ENCODE data around the gene CRYBB3. TPM values are rescaled to one million over a fixed set of nuclear protein-coding genes. Genes with fewer than 3 reads are reported as not detected.

CRYBB3 gene
- total and polyA plus RNA-seq, 9 of the 15 experiments (the other 6 are each of a cell fraction or from before 2014, with no cell fraction given) = not detected

GRCh38 chr22:25221790-25222189 is 22.1 kb downstream of the CRYBB3 start:
- Histone ChIP-seq H3K9me1 (ENCODE audit: control insufficient read depth, insufficient read depth, low read length) (no peaks in the 10 kb centered on the region), H3K27ac (ENCODE audit: extremely low read depth, low read depth, low read length) (no peak overlapping the region), H3K27me3 (ENCODE audit: control insufficient read depth in 2 of 2, insufficient read depth in 2 of 2, low read length in 2 of 2) (peaks cover 0 to 5% of the 10 kb centered on the region in 2 experiments; a peak in 2 of 5 replicates), H3K4me1 (replicated peaks in 1 of 2; ENCODE audit: control insufficient read depth in 2 of 2, insufficient read depth in 2 of 2, low read length in 2 of 2) (no peaks in the 10 kb centered on the region), H3K9me3 (replicated peaks; ENCODE audit: control insufficient read depth, insufficient read depth, low read depth, low read length) (no peaks in the 10 kb centered on the region), H3K4me3 (no peak overlapping the region), H3K4me2 (ENCODE audit: insufficient read depth, low read length) (no peak overlapping the region), H2AFZ (ENCODE audit: low read depth, low read length) (no peak overlapping the region), H3K9ac (ENCODE audit: insufficient read depth in 1 of 2, low read depth in 2 of 2, low read length in 2 of 2) (no peak overlapping the region), H4K20me1 (replicated peaks; ENCODE audit: control insufficient read depth, insufficient read depth, low read length) (no peaks in the 10 kb centered on the region), H3K79me2 (ENCODE audit: control insufficient read depth, insufficient read depth, low read length) (no peaks in the 10 kb centered on the region), H3K36me3 (ENCODE audit: control insufficient read depth, insufficient read depth, low read length) (no peaks in the 10 kb centered on the region)
- intact Hi-C loops (cut with micrococcal nuclease) = no loop called here
- in situ Hi-C loops (cut with MboI) = loop anchor here (10.0 to 25.0 kb wide), 2 partner anchors 233 to 1116 kb away; no protein-coding TSS in a partner anchor
- TF ChIP-seq RUNX1 (IDR thresholded peaks at IDR 0.05; ENCODE audit: low read depth) (no peak), ETV6 (IDR thresholded peaks at IDR 0.05; ENCODE audit: borderline replicate concordance in 1 of 2, low read depth in 2 of 2, low read length in 1 of 2) (no peak), ETV6 (CRISPR knock-in tag; IDR thresholded peaks at IDR 0.05; ENCODE audit: borderline replicate concordance) (no peak)
- TF ChIP-seq, protein P1, sequence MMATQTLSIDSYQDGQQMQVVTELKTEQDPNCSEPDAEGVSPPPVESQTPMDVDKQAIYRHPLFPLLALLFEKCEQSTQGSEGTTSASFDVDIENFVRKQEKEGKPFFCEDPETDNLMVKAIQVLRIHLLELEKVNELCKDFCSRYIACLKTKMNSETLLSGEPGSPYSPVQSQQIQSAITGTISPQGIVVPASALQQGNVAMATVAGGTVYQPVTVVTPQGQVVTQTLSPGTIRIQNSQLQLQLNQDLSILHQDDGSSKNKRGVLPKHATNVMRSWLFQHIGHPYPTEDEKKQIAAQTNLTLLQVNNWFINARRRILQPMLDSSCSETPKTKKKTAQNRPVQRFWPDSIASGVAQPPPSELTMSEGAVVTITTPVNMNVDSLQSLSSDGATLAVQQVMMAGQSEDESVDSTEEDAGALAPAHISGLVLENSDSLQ (IDR thresholded peaks at IDR 0.05) = no peak
- ChIA-PET POLR2A (no interaction called here), CTCF (ENCODE audit: low intra/inter-chr PET ratio) (no interaction called here)
- ATAC-seq = no peak
- no peak for DNase-seq (ENCODE audit: extremely low read depth in 1 of 4, low spot score in 3 of 4)
- 0% methylated on average over 5 of the region's 8 CpGs for WGBS (ENCODE audit: insufficient coverage, low coverage, missing lambda C conversion rate)
- no TSS peak for BruUV-seq (replicated peaks)
- FAIRE-seq = no peak

Measured in K562 (cell line).